Stimulated activated CD8-positive, alpha-beta memory T cell treated with anti-CD3 and anti-CD28 coated beads, Interleukin-15, amount 100 ng/mL, for 4 hours (primary cell): Measurements from ENCODE around the gene ARL15.

ENCODE experiments used
- DNase-seq, 2 donors: peaks; one replicate each; pipeline ENCODE4 v3.0.0-alpha.2; 2020; ENCODE audit warnings: low read depth in 2 of 2

Gene ARL15

GRCh38 chr5:54159153-54159892 is 151.1 kb downstream of the ARL15 start:
- no peak for DNase-seq

DNA sequence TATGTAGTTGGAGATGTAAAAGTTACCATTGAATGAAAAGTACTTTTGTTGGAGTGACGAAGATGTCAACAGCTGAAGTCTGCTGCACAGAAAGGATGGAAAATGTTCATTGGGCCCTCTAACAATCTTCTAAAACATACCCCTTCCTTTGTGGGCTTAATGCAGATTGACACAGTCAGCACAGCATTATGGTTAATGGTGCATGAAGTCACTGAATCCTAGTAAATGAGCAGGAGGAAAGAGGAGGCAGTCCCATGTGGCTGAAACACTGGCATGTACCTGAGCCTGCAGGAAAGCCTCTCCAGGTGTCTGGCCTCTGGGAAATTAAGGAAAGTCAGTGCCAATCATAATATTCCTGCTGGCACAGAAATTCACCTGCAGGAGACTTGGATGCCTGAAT is 153.8 kb downstream of the ARL15 start:
- DNase-seq = no peak

DNA sequence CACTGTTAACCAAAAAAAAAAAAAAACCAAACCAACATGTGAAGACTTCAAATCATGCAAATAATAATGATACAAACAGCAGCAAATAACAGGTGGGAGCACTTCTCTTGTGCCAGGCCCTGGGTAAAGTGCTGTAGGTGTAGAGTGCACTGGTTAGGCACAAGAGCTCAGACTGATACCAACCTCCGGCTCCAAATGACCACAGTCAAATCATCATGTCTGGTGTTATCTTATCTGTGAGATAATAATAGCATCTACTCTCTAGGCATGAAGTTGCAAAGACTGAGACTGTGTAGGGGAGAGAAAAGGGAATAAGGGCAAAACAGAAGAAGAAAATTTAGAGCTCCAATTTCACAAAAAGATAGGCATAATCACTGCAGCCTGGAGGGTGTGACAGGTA is 159.5 kb downstream of the ARL15 start:
- DNase-seq = no peak

- DNase-seq = no peak
These were observed 161.5 kb downstream of the ARL15 start for GRCh38 chr5:54148858-54149257.

DNA sequence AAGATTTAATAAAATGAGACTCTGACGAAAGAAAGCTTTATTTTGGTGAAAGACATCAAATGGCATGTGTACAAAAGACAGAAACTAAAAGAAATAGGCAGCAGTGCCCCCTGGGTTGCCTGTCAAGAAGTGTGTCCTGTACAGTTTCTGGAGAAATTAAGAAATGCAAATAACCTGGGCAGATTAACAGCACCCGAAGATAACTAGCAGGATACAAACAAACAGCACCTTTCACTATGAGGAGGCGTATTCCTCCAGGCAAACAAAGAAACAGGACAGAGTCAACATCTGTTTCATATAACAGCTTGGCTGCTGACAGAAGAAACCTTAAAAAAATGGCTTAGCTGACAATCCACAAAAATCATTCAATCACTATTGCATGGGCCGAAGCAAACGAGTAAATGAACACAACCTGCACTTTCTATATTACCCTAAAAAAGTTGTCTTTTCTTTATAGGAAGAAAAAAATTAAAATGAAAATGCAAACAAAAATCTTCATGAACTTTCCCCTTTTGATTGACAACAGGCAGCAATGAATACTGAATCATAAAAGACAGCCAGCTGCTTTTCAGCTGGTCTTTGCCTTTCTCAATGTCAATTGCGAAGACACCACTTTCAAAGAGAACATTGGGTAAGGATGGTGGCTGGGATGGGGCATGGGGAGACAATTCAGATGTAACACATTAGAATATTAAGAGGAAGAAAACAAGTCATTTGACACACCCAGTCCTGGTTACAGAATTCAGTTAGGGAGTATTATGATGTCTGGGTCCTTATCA is 162.1 kb downstream of the ARL15 start:
- no peak for DNase-seq

GRCh38 chr5:54146916-54147315 is 163.5 kb downstream of the ARL15 start:
- DNase-seq = no peak

DNA sequence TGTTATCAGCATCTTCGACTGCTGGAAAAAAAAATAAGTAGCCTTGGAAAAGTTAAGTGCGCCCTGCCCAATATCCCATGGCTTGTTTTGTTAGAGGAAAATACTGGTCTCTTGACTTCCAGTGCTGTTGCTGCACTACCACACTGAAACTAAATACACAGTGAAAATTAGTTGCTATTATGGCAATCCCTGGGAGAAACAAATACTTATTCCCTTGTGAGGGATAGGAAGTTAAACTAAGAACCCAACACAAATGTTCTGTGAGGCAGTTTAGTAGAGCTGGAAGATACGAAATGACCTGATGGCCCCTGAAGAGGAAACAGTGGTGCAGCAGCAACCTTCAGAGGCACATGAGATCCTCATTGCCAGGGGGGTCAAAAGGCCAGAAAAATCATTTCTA is 164.0 kb downstream of the ARL15 start:
- no peak for DNase-seq

DNA sequence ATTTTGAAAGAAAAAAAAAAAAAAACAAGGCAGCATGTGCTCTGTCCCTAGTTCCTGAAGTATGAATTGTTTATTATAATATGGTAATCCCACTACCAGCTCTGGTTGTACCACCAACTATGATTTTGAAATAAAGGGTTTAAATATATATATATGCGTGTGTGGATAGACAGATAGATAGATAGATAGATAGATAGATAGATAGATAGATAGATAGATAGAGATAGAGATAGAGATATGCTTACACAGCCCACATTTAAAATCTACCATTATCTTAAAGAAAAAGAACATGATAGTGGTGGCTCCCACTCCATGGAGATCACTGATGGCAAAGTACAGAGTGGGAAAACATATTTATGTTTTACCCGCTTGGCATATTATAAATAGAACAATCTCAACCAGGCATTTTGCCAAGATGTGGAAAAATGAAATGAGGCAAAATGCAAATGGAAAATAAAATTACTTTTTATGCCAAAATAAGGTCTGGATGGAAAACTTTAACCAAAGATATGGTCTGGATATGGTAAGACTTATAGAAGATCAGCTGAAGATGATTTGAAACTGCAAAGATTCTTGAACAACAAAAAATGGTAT is 170.0 kb downstream of the ARL15 start:
- DNase-seq = no peak

- DNase-seq = no peak
These were observed 173.6 kb downstream of the ARL15 start for GRCh38 chr5:54136516-54137440.

GRCh38 chr5:54135042-54135441 is 175.3 kb downstream of the ARL15 start:
- no peak for DNase-seq

- no peak for DNase-seq
These were observed 176.5 kb downstream of the ARL15 start for GRCh38 chr5:54133917-54134316.

- no peak for DNase-seq
These were observed 189.9 kb downstream of the ARL15 start for GRCh38 chr5:54120473-54120872.

GRCh38 chr5:54117957-54118356 is 192.4 kb downstream of the ARL15 start:
- DNase-seq = no peak

- no peak for DNase-seq
These were observed 194.5 kb downstream of the ARL15 start for GRCh38 chr5:54115735-54116403.

DNA sequence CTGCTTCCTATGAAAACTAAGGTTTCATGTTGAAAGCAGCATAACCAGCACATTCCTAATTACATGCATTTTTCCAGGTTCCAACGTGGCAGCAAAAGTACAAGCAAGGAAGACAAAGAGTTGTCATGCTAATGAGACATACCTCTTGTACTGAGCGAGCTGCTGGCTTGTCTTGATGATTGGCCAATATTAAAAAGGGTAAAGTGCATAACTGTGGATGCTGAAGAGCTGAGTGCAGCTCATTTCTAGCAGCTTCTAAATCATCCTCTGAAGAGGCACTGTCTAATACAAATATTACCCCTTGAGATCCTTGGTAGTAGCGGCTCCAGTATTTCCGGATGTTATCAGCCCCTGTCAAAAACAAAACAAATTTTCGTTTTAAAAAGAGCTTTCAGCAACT is 197.3 kb downstream of the ARL15 start:
- no peak for DNase-seq

DNA sequence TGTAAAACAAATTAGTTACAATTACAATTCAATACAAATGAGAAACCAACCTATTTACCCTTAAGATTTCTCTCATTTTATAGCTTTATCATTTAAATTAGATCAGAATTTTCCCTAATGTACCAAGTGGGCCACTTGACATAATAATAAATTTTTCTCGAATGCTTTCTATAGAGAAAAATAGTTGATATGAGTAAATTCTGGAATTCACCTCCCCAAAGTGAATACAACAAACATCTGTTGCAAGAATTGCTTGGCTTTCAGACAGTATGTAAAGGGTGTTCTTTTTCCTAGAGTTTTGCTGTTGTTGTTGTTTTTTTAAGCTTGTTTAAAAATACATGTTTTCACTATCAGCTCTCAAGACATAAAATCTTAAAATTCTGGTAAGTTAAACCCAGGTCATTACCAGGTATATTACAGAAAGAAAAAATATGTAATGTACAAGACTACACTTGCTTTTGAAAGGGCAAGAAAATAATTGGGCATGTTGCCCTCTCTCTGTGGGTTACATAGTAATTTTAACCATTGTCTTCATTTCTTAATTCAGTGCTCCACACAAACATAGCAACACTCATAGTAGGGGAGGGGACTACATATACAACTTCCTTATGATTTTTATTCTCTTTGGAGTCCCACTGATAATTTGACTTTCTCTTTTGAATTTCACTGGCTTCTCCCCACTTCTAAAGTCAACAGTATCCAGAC is 200.6 kb downstream of the ARL15 start:
- DNase-seq = no peak

GRCh38 chr5:54108136-54108535 is 202.2 kb downstream of the ARL15 start:
- DNase-seq = no peak

DNA sequence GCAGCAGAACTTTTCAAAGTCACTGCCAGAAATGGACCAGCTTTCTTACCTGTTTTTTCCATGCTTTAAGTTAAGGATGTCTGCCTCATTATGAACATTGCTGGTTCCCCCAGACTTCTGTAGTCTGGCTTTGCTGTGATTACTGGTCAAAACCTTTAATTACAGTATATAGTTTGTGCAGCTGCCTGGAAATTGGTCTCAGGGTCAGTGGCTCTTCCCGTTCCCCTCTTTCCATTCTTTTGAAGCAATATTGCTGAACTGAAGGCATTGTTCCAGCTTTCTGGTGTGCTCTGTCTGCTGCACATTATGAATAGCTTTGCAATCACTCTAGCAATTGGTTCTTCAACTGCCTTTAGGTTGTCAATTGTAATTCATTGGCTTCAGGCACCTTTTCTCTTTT is 206.5 kb downstream of the ARL15 start:
- no peak for DNase-seq

DNA sequence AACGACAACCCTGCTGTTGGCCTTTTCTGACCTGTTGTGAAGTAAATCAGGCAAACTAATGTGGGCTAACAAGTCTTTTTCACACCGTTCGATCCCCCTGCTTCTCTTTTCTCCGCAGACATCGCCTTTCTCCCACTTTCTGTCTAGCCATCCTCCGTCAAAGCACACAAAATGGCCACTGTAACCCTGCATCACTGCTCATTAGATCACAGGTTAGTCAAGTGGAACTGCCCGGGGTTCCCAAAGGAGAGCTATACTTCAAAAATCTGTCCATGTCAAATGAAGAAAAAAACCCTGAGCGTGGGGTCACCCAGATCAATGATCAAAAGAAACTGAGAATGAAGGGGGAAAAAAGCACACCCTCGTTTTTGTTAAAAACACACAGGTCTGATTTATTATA is 212.1 kb downstream of the ARL15 start:
- DNase-seq = no peak

DNA sequence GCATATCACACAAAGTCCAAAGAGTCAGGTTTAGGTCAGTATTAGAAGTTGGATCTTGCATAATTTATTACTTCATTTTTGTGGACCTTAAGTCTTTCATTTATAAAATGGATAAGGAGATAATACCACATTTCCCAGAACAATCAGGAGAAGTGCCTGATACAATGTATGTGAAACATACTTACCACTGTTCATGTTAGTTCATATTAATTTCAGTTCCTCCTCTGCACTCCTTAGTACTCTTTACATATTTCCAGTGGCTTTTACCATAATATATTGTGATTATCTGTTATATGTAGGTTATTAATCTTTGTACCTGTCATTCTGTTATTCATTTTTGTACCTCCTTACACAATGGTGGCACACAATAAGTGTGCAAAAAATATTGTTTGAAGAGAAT is 214.4 kb downstream of the ARL15 start:
- no peak for DNase-seq

DNA sequence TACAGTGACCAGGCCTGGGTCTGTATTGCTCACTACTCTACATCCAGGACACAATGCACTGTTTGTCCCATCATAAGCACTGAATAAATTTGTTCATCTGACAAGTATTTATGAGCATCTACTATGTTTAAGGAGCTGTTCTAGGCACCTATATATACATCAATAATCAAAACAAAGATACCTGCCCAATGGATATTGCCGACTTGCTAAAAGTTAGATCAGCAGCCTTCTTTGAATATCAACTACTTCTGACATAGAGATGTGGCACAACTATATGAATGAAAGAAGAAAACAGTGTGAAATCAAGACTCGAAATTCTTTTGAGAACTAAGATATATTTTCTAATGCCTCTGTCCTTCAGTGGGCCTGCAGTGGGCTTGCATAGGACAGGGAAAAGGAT is 215.7 kb downstream of the ARL15 start:
- no peak for DNase-seq
